ENCODE data around the gene TNFSF13. TPM values are rescaled to one million over a fixed set of nuclear protein-coding genes. Genes with fewer than 3 reads are reported as not detected.
A peak's percentile ranks its signal among the peaks of the same experiment; 100 is the strongest.

Gene TNFSF13
- total RNA-seq, 1 donor from 2014 or later: 4.1 TPM

DNA sequence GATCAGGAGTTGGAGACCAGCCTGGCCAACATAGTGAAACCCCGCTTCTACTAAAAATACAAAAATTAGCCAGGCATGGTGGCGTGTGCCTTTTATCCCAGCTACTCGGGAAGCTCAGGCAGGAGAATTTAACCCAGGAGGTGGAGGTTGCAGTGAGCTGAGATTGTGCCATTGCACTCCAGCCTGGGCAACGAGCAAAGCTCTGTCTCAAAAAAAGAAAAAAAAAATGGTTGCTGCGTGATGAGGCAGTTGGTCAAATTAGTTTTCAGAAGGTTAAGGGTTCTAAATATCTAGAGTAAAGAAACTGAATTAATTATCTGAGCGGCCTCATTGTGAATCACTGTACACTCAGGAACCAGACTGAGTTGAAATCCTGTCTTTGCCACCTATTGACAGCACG, 17.4 kb downstream of the TNFSF13 start:
- Mint-ChIP-seq H3K9me3 (ENCODE audit: low read depth) (no peaks in the 10 kb centered on the region), H3K4me1 (ENCODE audit: low read depth) (peaks cover 39% of the 10 kb centered on the region), H3K27me3 (no peaks in the 10 kb centered on the region), H3K4me3 (ENCODE audit: low read depth) (peak overlapping the region; percentile 98), H3K27ac (peak overlapping the region; percentile 86), H3K36me3 (ENCODE audit: insufficient read depth) (peaks cover 41% of the 10 kb centered on the region)
- DNase-seq (ENCODE audit: low spot score, unreplicated experiment): no peak
- TF ChIP-seq CTCF (IDR thresholded peaks at IDR 0.05; ENCODE audit: unreplicated experiment): no peak

DNA sequence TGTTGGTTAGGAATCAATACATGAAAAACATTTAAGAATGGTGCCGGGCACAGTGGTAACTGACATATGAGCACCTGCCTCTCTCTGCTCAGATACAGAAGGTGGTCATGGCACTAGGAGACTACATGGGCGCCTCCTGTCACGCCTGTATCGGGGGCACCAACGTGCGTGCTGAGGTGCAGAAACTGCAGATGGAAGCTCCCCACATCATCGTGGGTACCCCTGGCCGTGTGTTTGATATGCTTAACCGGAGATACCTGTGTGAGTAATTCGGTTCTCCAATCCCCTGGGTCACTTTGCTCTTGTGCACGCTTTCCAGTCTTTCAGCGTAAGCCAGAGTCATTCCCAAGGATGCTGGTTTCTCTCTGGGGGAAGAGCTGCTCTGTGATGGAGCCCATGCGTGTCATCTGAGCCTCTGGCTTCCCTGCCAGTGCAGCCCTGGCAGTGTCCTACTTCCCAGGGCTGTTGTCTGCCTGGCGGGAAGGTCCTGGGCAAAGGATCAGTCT, 17.9 kb downstream of the TNFSF13 start:
- H3K27me3 Mint-ChIP-seq: no peaks in the 10 kb centered on the region
- H3K9me3 Mint-ChIP-seq (ENCODE audit: low read depth): no peaks in the 10 kb centered on the region
- TF ChIP-seq CTCF (IDR thresholded peaks at IDR 0.05; ENCODE audit: unreplicated experiment): no peak
- no peak for DNase-seq (ENCODE audit: low spot score, unreplicated experiment)
- peak overlapping the region; percentile 86 for H3K27ac Mint-ChIP-seq
- H3K4me3 Mint-ChIP-seq (ENCODE audit: low read depth): no peak overlapping the region
- peaks cover 38% of the 10 kb centered on the region for H3K36me3 Mint-ChIP-seq (ENCODE audit: insufficient read depth)
- H3K4me1 Mint-ChIP-seq (ENCODE audit: low read depth): peaks cover 42% of the 10 kb centered on the region

DNA sequence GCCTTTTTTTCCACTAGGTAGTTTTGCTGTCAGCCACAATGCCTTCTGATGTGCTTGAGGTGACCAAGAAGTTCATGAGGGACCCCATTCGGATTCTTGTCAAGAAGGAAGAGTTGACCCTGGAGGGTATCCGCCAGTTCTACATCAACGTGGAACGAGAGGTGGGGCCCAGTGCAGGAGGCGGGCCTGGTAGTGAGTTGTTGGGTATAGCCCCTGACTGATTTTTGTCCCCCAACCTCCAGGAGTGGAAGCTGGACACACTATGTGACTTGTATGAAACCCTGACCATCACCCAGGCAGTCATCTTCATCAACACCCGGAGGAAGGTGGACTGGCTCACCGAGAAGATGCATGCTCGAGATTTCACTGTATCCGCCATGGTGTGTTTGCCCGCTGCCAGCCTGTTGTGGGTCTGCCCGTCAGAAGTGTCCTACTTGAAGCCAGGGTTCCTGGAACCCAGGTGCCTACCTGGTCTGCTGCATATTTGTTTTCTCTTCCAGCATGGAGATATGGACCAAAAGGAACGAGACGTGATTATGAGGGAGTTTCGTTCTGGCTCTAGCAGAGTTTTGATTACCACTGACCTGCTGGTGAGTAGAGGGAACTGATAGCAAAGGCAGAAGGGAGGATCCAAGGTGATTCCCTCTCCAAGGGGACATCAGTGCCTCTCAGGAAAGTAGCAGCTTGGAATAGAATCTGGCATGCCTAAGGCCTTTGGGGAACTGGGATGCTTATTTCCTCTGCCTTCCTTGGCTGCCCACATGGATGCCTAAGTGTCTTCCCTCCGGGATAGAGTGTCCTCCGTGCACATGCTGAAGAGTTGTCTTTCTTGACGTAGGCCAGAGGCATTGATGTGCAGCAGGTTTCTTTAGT, 19.0 kb downstream of the TNFSF13 start:
- peak overlapping the region; percentile 86 for H3K27ac Mint-ChIP-seq
- TF ChIP-seq CTCF (IDR thresholded peaks at IDR 0.05; ENCODE audit: unreplicated experiment): no peak
- no peaks in the 10 kb centered on the region for H3K27me3 Mint-ChIP-seq
- H3K9me3 Mint-ChIP-seq (ENCODE audit: low read depth): no peaks in the 10 kb centered on the region
- H3K36me3 Mint-ChIP-seq (ENCODE audit: insufficient read depth): peaks cover 40% of the 10 kb centered on the region
- DNase-seq (ENCODE audit: low spot score, unreplicated experiment): no peak
- H3K4me1 Mint-ChIP-seq (ENCODE audit: low read depth): peaks cover 42% of the 10 kb centered on the region
- no peak overlapping the region for H3K4me3 Mint-ChIP-seq (ENCODE audit: low read depth)

DNA sequence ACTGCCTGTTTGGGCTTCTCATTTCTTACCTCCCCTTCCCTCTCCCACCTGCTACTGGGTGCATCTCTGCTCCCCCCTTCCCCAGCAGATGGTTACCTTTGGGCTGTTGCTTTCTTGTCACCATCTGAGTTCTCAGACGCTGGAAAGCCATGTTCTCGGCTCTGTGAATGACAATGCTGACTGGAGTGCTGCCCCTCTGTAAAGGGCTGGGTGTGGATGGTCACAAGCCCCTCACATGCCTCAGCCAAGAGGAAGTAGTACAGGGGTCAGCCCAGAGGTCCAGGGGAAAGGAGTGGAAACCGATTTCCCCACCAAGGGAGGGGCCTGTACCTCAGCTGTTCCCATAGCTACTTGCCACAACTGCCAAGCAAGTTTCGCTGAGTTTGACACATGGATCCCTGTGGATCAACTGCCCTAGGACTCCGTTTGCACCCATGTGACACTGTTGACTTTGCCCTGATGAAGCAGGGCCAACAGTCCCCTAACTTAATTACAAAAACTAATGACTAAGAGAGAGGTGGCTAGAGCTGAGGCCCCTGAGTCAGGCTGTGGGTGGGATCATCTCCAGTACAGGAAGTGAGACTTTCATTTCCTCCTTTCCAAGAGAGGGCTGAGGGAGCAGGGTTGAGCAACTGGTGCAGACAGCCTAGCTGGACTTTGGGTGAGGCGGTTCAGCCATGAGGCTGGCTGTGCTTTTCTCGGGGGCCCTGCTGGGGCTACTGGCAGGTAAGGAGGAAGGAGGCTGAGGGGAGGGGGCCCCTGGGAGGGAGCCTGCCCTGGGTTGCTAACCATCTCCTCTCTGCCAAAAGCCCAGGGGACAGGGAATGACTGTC, 20.7 kb downstream of the TNFSF13 start, which contains the start of gene CD68:
TSS of gene CD68 (plus strand) at position 638 of the 833 bp plus-strand sequence. CDS start at position 678, 40 bp downstream.
- no peaks in the 10 kb centered on the region for H3K27me3 Mint-ChIP-seq
- peaks cover 35% of the 10 kb centered on the region for H3K36me3 Mint-ChIP-seq (ENCODE audit: insufficient read depth)
- peak within 1 kb of the TSS; percentile 97 for H3K27ac Mint-ChIP-seq
- DNase-seq (ENCODE audit: low spot score, unreplicated experiment): no peak
- peak within 1 kb of the TSS; percentile 31 for H3K4me3 Mint-ChIP-seq (ENCODE audit: low read depth)
- peaks cover 45% of the 10 kb centered on the region for H3K4me1 Mint-ChIP-seq (ENCODE audit: low read depth)
- H3K9me3 Mint-ChIP-seq (ENCODE audit: low read depth): no peaks in the 10 kb centered on the region
- TF ChIP-seq CTCF (IDR thresholded peaks at IDR 0.05; ENCODE audit: unreplicated experiment): no peak

Data from progenitor cell of endocrine pancreas (in vitro differentiated cells).